Endothelial cell (in vitro differentiated cells): ENCODE measurements around the gene RING1. TPM values are rescaled to one million over a fixed set of nuclear protein-coding genes. Genes with fewer than 3 reads are reported as not detected.

Experiments
- DNase-seq: peaks from one replicate; pipeline ENCODE4 v3.0.0; 2021; ENCODE audit warnings: low spot score
- H3K27ac Mint-ChIP-seq: one replicate; pipeline ENCODE4 v1.8.0; 2021; ENCODE audit warnings: mixed read lengths, inconsistent platforms; ENCODE audit not compliant: unreplicated experiment
- H3K27me3 Mint-ChIP-seq: one replicate; pipeline ENCODE4 v1.8.0; 2021; ENCODE audit warnings: mild to moderate bottlenecking, moderate library complexity, mixed read lengths, inconsistent platforms; ENCODE audit not compliant: unreplicated experiment
- H3K36me3 Mint-ChIP-seq: one replicate; pipeline ENCODE4 v1.8.0; 2021; ENCODE audit warnings: mild to moderate bottlenecking, low read depth, mixed read lengths, inconsistent platforms; ENCODE audit not compliant: unreplicated experiment
- H3K4me1 Mint-ChIP-seq: one replicate; pipeline ENCODE4 v1.8.0; 2021; ENCODE audit warnings: mild to moderate bottlenecking, mixed read lengths, inconsistent platforms; ENCODE audit not compliant: unreplicated experiment
- H3K4me3 Mint-ChIP-seq: one replicate; pipeline ENCODE4 v1.8.0; 2021; ENCODE audit warnings: mild to moderate bottlenecking, mixed read lengths, inconsistent platforms; ENCODE audit not compliant: unreplicated experiment
- H3K9me3 Mint-ChIP-seq: one replicate; pipeline ENCODE4 v1.8.0; 2021; ENCODE audit warnings: mixed read lengths, inconsistent platforms; ENCODE audit not compliant: unreplicated experiment
- CTCF ChIP-seq: fragments of 200-600 bp; sonication (generic); IDR thresholded peaks from one replicate; pipeline ENCODE4 v1.5.0; 2021; ENCODE audit warnings: antibody characterized with exemption; ENCODE audit not compliant: unreplicated experiment
- total RNA-seq: library from RNA; stranded (reverse); fragmentation: NEBNext Ultra II Directional; extraction: Animal tissue kit (Norgen Biotek cat#: 25700); gene quantifications from one replicate; pipeline ENCODE4 v1.2.1, GENCODE V29; 2021; ENCODE audit not compliant: unreplicated experiment

The RING1 gene
- total RNA-seq, 1 donor from 2014 or later = 19.6 TPM

GRCh38 chr6:33197431-33198048, 10.8 kb upstream of the RING1 start:
- Mint-ChIP-seq H3K27ac (no peak overlapping the region), H3K4me3 (peak overlapping the region; percentile 49), H3K36me3 (peaks cover 54% of the 10 kb centered on the region), H3K27me3 (peaks cover 22% of the 10 kb centered on the region), H3K4me1 (peaks cover 36% of the 10 kb centered on the region), H3K9me3 (no peaks in the 10 kb centered on the region)
- DNase-seq = no peak
- TF ChIP-seq CTCF = peak; percentile 32

GRCh38 chr6:33198159-33198852, 10.0 kb upstream of the RING1 start:
- Mint-ChIP-seq H3K36me3 (peaks cover 62% of the 10 kb centered on the region), H3K4me3 (peak overlapping the region; percentile 84), H3K27ac (no peak overlapping the region), H3K9me3 (no peaks in the 10 kb centered on the region), H3K27me3 (peaks cover 22% of the 10 kb centered on the region), H3K4me1 (peaks cover 44% of the 10 kb centered on the region)
- no peak for DNase-seq
- TF ChIP-seq CTCF = no peak

- no peak for TF ChIP-seq CTCF
- Mint-ChIP-seq H3K9me3 (no peaks in the 10 kb centered on the region), H3K27me3 (peaks cover 22% of the 10 kb centered on the region), H3K4me1 (peaks cover 50% of the 10 kb centered on the region), H3K36me3 (peaks cover 64% of the 10 kb centered on the region), H3K27ac (peak overlapping the region; percentile 84), H3K4me3 (peak overlapping the region; percentile 93)
- no peak for DNase-seq
These were observed 9.4 kb upstream of the RING1 start for GRCh38 chr6:33198853-33199436.

GRCh38 chr6:33199687-33200218, 8.5 kb upstream of the RING1 start:
- Mint-ChIP-seq H3K36me3 (peaks cover 63% of the 10 kb centered on the region), H3K9me3 (no peaks in the 10 kb centered on the region), H3K27ac (peak overlapping the region; percentile 84), H3K4me1 (peaks cover 54% of the 10 kb centered on the region), H3K27me3 (peaks cover 20% of the 10 kb centered on the region), H3K4me3 (peak overlapping the region; percentile 93)
- DNase-seq = no peak
- no peak for TF ChIP-seq CTCF
